ENCODE measurements around the gene DCAF12. TPM values are rescaled to one million over a fixed set of nuclear protein-coding genes. Genes with fewer than 3 reads are reported as not detected.

Gene DCAF12
- total and polyA plus RNA-seq, 11 donors = 5.6 to 29.4 (median 16.7) TPM

- H3K27me3 ChIP-seq = no peaks in the 10 kb centered on the region
- TF ChIP-seq CTCF (IDR thresholded peaks at IDR 0.05) (no peak), POLR2A (IDR thresholded peaks at IDR 0.05) (no peak)
- H3K27ac ChIP-seq = peak overlapping the region in 1 of 12 donors; percentile 99
- ATAC-seq = peak in 1 of 4 donors; percentile 8
- intact Hi-C loops (cut with DNase I) = loop anchor here in 3 of 10 donors (10.0 kb wide), 3 partner anchors 51 to 131 kb away; partner anchors contain the start of genes UBAP1 (in 1 of the 3) and UBAP2 (in 1 of the 3)
- H3K4me3 ChIP-seq = peak overlapping the region in 3 of 12 donors; percentile 86 to 96 (median 91)
- H3K4me1 ChIP-seq = peaks cover 6 to 59% (median 42%) of the 10 kb centered on the region in 12 donors
- H3K36me3 ChIP-seq = peaks cover 0 to 57% (median 33%) of the 10 kb centered on the region in 9 donors
- H3K9me3 ChIP-seq = no peaks in the 10 kb centered on the region
- 52 to 66% (median 59%) methylated on average over 6 of the region's 6 CpGs for WGBS, 4 donors
- peak in 4 of 5 donors; percentile 30 to 43 (median 32) for DNase-seq
These were observed 2.8 kb downstream of the DCAF12 start for GRCh38 chr9:34123682-34124081.

- Histone ChIP-seq H3K9me3 (no peaks in the 10 kb centered on the region), H3K4me3 (no peak overlapping the region), H3K27me3 (no peaks in the 10 kb centered on the region), H3K27ac (no peak overlapping the region), H3K36me3 (peaks cover 0 to 73% (median 50%) of the 10 kb centered on the region in 9 donors), H3K4me1 (peaks cover 6 to 51% (median 39%) of the 10 kb centered on the region in 12 donors)
- no peak for ATAC-seq
- intact Hi-C loops (cut with DNase I) = loop anchor here in 3 of 10 donors (10.0 kb wide), 3 partner anchors 53 to 133 kb away; partner anchors contain the start of genes UBAP1 (in 1 of the 3) and UBAP2 (in 1 of the 3)
- TF ChIP-seq CTCF (IDR thresholded peaks at IDR 0.05) (no peak), POLR2A (IDR thresholded peaks at IDR 0.05) (no peak)
- no peak for DNase-seq
- 73 to 83% (median 78%) methylated on average over 3 of the region's 3 CpGs for WGBS, 4 donors
These were observed 4.5 kb downstream of the DCAF12 start for GRCh38 chr9:34121996-34122395.

DNA sequence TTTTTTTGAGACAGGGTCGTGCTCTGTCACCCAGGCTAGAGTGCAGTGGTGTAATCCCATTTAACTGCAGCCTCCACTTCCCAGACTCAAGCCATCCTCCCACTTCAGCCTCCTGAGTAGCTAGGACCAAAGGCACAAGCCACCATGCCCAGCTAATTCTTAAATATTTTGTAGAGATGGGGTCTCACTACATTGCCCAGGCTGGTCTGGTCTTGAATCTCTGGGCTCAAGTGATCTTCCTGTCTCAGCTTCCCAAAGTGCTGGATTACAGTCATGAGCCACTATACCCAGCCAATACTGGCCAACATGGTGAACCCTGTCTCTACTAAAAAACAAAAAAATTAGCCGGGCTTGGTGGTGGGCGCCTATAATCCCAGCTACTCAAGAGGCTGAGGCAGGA, 6.8 kb downstream of the DCAF12 start:
- no peak for DNase-seq
- intact Hi-C loops (cut with DNase I) = loop anchor here in 3 of 10 donors (10.0 kb wide), 3 partner anchors 55 to 135 kb away; partner anchors contain the start of genes UBAP1 (in 1 of the 3) and UBAP2 (in 1 of the 3)
- WGBS, 4 donors = 91 to 96% (median 93%) methylated on average over 3 of the region's 3 CpGs
- Histone ChIP-seq H3K9me3 (no peaks in the 10 kb centered on the region), H3K36me3 (peaks cover 0 to 90% (median 65%) of the 10 kb centered on the region in 9 donors), H3K27me3 (no peaks in the 10 kb centered on the region), H3K27ac (no peak overlapping the region), H3K4me3 (no peak overlapping the region), H3K4me1 (peaks cover 0 to 39% (median 26%) of the 10 kb centered on the region in 12 donors)
- no peak for ATAC-seq
- TF ChIP-seq POLR2A (IDR thresholded peaks at IDR 0.05) = no peak
- TF ChIP-seq CTCF (IDR thresholded peaks at IDR 0.05) = no peak

DNA sequence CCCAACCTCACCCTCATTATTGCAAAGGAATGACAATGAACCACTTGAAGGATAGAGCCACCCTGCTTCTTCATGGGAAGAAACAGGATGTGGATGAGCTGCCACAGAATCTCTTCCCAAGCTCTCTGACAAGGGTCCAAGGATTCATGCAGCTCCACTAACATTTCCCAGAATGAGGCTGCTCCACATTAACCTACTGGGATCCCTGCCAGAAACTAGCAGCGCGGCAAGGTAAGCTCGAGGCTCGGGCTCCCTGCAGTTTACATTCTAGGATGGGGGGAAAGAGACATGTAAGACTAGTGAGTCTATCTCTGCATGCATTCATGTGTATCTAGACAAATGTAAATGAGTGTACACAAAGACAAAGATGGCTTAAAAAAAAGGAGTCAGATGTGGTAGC, 12.1 kb downstream of the DCAF12 start:
- H3K27ac ChIP-seq = no peak overlapping the region
- no peak for ATAC-seq
- peaks cover 0 to 82% (median 55%) of the 10 kb centered on the region in 9 donors for H3K36me3 ChIP-seq

More for the DNA sequence above, 12.1 kb downstream of the DCAF12 start:
- H3K27me3 ChIP-seq = no peaks in the 10 kb centered on the region
- peaks cover 0 to 25% (median 5%) of the 10 kb centered on the region in 12 donors for H3K4me1 ChIP-seq
- DNase-seq = no peak
- intact Hi-C loops (cut with DNase I) = no loop called here
- H3K4me3 ChIP-seq = no peak overlapping the region
- no peaks in the 10 kb centered on the region for H3K9me3 ChIP-seq
- TF ChIP-seq CTCF (IDR thresholded peaks at IDR 0.05) (no peak), POLR2A (IDR thresholded peaks at IDR 0.05) (no peak)
- 49 to 65% (median 53%) methylated on average over 4 of the region's 4 CpGs for WGBS, 4 donors

All from heart left ventricle (tissue), 16 donors.